ENCODE results near the gene NF1.
"Not testable (repeated sequence)": the region's sequence is repeated elsewhere in the genome, so short reads cannot be mapped to it uniquely, and the experiment has no call there.

NF1 gene

DNA sequence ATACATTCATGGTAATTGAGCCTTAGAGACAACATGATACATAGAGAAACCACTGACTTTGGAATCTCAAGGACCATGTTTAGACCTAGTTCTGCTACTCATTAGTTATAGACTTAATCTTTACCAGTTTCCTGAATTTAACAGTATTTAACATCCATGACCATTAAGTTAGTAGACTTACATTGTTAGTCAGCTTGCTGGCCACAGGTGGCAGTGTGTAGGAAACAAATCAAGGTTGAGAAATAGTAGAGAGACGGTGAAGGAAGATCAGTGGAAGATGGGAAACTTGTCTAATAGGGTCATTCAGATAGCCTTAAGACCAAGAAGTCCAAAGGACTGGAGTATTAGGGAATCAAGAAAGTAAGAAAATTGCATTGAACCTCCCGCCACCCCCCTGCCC is 171.3 kb downstream of the NF1 start:
- DNase-seq, result no peak

DNA sequence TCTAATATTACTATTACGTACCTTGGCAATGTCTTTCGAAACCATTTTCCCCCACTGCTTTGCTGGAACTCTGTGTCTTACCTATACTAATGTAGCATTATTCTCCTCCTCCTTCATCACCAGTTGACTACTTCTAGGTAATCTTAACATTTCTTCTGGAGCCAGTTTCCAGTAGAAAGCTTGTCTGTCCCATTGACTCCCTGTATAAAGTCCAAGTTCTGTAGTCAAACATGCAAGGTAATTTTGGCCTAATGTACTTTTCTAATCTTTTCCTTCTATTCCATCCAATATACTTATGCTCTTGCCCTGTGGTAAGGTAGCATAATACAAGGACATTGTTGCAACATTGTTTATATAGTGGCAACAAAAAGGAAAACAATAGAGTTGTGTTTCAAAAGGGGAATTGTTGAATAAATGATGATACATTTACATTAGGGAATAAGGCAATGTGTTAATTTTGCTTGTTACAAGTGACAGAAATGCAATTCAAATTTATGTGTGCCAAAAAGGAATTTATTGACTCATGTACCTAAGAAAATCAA is 174.3 kb downstream of the NF1 start:
- no peak for DNase-seq

DNA sequence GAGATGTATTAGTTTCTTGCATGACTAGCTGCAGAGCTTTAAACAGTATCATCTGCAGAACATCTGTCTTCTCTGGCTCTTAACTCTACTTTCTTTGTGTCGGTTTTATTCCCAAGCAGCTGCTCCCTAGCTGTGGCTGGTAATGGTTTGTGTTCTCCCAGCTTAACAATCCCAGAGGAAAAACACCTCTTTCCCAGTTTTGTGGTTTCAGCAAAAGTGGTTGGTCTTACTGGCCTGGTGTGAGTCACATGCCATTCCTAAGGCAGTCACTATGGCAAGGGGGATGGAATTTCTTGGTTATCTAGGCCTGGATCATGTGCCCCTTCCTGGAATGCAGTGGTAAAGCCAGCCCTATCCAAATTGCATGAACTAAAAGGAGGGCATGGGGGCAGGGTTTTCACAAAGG is 174.8 kb downstream of the NF1 start:
- DNase-seq, result no peak

DNA sequence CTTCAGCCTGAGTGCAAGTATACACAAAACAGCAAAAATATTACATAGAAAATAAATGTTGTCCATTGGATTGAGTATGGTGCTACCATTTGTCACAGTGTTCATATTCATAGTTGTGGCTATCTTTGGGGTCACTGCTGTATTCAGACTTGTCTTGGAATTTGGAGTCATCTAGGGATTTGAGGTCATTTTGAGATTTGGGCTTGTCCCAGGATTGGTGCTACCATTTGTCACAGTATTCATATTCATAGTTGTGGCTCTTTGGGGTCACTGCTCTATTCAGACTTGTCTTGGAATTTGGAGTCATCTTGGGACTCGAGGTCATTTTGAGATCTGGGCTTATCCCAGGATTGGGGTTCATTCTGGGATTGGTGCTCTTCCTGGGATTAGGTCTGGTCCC is 177.5 kb downstream of the NF1 start:
- no peak for DNase-seq

DNA sequence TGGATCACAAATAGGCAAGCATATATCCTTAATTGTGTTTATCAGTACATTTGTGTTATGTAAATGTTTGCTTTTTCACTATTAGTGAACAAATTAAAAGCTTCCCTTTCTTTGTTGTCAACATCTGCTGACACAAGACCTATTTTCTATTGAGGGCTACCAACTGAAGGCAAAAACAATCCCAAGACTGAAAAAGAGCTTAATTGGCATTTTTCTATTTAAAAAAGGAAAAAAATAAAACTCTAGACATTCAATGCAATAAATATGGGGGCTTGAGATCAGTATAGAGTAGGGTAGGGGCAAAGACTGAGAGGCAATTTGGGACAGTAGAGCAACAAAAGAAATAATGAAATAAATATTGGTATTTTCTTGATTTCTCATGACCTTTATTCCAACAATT is 178.0 kb downstream of the NF1 start:
- no peak for DNase-seq

DNA sequence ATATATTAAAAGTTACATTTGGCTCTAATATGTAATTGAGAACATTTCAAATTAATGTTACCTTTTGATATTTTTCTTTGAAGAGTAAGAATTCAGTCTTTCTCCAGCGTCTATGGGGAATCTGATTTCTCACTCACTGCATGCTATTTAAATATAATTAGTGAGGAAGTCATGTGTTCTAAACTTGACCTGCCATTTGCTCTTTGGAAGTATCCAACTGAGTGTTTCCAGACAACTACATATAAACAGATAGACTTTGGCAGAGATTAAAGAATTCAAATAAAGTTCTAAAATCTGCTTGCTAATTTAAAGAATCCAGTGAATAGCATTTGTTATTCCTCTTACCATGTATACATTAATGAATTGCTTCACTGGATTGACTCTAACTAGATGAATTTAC is 178.7 kb downstream of the NF1 start:
- no peak for DNase-seq

DNA sequence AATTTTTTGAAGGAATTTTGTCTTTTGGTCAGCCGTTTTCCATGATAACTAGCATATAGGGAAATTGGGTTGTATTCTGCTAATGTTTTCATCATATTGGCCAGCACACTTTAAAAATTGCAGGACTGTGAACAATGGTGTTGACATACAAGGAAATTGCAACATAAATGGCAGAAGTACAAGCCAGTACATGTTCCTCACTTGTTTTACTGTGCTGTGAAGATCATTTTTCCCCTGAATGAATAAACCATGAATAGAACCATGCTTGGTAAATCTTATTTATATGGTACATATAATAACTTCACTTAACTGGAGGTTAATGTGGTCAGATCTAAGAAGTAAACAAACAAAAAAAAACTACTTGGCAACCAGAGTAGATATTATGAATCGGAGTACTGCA is 179.5 kb downstream of the NF1 start:
- no peak for DNase-seq

DNA sequence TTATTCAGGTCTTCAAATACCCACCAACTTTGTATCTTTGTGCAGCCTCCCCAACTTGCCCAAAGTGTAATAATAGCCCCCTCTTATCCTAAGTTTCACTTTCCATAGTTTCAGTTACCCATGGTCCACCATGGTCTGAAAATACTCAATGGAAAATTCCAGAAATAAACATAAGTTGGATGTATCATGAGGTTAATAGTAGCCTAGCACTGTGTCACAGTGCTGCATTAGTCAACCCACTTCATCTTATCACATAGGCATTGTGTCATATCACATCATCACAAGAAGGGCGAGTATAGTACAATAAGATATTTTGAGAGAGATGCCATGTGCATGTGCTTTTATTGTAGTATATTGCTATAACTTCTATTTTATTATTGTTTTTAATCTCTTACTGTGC is 180.3 kb downstream of the NF1 start:
- DNase-seq, result no peak

DNA sequence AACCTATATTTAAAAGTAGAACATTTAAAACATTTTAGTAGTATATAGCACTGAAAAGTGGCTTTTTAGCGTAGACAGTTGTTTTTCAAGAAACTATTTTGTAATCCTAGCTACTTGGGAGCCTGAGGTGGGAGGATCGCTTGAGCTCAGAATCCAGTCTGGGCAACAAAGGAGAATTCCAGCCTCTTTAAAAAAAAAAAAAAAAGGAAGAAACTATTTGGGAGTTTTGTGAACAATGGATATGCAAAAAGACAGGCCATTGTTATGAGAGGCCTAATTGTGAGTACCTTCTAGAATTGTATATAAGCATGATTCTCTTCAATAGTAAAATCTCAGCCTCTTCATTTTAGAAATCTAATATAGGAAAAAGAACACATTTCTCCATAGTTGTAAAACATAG is 184.6 kb downstream of the NF1 start:
- DNase-seq, result no peak

DNA sequence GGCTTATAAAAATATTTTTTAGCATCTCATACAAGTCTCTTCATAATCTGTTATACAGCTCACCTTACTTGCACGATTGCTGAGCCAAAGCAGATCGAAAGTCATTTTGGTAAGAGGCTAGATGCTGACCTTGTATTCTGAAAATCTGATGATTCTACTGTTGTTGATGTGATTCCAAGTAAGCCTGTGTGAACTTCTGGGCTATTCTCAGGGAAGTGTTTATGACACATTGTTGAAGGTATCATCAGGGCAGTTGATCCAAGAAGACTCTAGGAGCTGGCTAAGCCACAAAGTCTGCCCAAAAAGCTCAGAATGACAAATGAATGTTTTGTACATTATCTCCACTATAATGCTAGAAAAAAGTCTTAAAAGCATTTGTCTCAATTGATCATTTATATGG is 186.3 kb downstream of the NF1 start:
- DNase-seq, result no peak

DNA sequence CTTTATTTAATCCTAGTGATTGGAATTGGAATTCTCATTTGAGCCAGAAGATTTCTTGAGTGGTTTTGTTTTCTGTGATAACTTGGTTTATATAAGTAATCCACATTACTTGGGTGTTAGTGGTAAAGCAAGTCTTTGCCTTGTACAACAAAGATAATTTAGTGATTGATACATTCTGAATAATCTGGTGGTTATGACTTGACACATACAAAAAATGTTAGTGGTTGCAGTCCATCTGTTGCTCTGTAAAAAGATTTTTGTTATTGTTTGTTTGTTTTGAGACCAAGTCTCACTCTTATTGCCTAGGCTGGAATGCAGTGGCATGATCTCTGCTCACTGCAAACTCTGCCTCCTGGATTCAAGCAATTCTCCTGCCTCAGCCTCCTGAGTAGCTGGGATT is 189.1 kb downstream of the NF1 start:
- no peak for DNase-seq

DNA sequence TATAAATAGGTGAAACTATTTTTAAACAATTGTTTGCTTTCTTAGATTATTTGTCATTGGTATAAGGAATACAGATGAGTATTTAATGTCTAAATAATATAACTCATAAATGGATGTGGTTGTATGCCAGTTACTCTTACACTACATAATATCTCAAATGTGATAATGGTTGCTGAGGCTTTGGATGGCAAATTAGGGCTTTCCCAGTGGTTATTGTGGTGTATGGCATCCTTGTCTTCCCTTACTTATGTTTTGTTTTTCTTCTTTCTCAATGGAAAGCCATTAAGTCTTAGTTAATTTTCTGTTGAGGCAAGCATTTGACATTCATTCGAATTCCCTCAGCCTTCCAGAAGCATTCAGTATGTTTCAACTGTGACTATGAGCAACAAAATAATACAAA is 191.8 kb downstream of the NF1 start:
- DNase-seq, result no peak

DNA sequence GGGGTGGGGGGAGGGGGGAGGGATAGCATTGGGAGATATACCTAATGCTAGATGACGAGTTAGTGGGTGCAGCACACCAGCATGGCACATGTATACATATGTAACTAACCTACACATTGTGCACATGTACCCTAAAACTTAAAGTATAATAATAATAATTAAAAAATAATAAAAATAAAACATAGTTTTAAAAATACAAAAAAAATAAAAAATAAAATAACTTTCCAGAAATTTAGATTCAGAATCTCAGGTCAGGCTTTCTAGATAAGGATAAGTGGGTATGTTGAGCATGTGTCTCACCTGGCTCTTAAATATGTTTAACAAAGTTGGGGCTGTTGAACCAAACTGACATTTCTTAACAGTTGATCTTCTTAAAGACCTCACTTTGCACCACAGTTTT is 193.2 kb downstream of the NF1 start:
- not testable (repeated sequence) for DNase-seq

DNA sequence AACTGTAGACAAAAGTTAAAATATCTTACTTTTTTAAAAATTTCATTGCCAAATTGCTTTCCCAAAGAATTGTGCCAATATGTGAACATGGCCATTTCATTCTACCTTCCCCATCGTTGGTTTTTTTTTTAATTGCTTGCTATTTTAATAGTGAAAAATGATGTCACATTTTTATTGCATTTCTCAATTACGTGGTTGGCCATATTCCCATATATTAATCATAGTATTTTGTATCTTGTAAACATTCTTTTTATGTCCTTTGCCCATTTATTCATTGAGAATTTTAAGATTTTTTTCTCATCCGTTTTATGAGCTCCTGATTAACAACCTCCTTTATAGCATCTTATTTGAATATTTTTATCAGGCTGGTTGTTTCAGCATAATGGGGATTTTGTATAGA is 195.0 kb downstream of the NF1 start:
- no peak for DNase-seq

DNA sequence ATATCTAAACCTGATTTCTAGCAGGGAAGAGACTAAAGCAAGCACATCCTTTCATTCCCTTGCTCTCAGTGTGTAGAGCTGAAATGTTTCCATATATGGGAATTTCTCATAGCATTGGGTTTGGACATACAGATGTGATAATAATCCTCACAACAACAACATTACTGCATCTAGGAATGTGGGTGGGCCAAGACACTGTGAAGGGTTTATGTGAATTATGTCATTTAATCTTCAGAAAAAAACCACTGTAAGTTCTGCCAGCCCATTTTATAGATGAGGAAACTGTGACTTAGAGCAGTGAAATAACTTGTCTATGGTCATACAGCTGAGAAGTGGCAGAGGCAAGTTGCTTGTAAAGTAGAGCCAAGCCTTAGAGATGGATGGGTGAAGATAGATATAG is 197.0 kb downstream of the NF1 start:
- no peak for DNase-seq

DNA sequence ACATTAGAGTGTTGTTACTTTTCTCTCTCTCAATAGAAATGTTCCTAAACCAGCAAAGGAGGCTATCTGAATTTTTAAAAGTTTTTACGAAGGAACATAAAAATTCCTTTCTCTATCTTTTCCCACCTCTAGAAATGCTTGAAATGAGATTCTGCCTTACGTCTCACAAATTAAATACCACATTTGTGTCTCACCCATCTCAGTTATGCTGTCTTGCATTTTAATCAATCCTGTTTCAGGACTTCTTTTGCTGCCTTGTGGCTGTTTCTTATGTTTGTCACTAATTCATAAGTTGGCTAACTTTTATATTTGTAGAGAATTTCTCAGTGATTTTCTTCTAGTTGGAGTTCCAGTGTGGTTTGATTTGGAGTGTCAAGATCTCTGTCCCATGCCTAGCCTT is 198.8 kb downstream of the NF1 start:
- DNase-seq, result no peak

DNA sequence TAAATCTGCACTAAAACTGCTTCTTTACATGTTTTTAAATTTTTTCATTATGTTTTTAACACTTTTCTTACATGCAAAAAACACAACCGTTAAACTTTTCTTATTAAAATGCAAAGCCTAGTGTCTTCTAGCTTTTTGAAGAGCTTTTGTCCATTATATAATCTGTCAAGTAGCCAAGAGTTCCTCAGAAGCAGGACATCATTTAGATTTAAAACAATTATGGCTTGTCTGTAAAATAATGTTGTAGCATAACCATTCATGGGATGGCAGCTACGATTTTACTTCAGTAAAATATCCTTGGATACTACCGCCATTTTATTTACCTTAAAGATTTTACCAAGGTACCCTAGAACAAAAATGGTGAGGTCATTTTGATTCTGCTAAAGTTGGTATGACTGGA is 199.5 kb downstream of the NF1 start:
- no peak for DNase-seq

DNA sequence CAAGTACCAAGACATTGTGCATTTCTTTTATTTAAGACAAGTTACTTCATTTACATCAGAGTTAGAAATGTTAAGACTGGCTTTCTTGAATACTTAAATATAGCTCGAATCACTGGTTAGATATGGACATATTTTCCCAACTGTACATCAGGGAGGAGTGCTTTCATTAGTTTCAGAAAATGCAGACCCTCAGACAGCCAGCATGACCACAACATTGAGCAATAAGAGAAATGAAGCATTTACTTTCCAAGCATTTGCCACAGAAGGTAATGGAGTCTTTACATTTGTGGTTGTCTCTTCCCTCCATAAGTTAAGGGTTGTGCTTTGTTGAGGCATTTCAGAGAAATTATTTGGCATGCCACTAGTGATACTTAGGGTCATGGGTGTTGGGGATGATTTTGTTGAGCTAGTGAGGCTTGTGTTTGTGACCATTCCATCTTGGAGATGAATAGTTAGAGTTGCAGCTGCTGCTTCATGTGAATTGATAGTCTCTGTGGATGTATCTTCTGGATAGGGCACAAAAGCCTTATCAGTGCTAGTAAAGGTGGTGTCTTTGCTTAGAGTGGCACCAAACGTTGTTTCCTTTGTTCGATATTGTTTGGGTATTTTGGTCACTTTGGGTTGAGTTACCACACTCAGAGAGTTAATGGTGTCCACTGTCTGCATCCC is 200.2 kb downstream of the NF1 start:
- no peak for DNase-seq

DNA sequence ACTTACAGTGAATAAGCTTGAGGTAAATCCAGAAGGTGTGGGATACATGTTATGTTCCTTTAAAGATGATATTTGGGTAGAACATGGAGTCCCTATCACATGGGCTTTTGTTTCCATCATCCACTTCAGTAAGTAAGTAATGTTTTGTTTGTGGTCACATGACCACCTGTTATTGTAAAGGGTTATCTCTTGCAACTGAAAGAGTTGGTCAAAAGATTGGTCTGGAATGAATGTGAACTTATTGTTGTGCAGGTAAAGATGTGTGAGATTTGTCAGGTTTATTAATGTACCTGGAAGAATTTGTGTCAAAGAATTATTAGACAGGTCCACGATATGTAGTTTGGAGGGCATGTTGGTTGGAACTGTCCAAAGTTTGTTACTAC is 200.7 kb downstream of the NF1 start:
- DNase-seq, result no peak

DNA sequence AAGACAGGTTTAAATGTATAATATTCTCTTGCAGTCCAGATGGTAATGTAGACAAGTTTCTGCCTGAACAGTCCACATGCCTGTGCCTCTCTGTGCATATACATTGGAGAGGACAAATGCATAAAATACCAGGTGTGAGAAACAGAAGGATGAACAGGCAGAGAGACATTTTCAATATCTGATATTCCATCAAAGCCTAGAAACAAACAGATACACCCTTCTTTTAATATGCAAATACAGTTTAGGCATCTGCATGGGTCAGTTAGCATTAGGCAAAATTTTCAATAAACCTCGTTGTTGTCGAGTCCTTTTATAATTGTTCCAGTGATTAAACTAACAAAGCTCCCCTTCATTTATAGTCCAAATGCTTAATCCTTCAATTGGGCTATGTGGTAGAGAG is 201.4 kb downstream of the NF1 start:
- DNase-seq, result no peak

DNA sequence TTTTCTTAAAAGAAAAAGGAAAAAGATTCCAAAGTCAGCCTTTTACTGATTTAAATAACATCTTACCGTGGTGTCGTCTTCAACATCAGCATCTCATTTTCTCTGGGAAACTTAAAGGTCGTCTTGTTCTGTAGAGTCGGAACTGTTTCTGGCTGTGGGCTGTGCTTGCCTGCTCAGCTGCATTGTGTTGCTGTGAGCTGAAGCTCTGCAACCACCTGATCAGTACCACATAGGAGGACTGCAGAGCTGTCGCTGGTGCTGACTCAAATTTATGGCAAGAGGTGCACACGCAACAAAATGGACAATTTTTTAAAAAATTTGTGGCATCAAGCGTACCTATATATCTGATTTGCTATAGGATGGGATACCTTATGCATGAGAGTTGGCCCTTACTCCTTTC is 202.3 kb downstream of the NF1 start, which contains the start of gene OMG:
Gene OMG (minus strand): TSS at position 150 of the 400 bp plus-strand sequence. CDS start 908 bp downstream, outside the sequence.
- DNase-seq, result no peak

DNA sequence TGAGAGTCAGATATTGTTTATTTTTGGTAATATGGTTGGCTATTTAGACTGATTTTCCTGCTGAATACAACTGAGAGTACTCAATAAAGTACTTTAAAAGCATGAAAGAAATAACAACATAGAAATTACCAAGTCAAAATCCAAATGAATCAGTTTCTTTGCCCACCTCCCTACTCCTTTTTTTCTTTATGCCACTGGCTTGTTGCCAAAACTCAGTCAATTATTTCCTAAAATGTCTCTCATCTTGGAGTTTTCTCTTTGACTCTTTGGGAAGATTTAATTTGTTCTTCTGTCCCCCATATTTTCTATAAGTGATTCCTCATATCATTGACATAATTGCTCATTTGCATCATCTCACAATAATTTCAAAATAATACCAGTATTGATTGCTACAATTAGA is 204.8 kb downstream of the NF1 start:
- DNase-seq, result no peak

DNA sequence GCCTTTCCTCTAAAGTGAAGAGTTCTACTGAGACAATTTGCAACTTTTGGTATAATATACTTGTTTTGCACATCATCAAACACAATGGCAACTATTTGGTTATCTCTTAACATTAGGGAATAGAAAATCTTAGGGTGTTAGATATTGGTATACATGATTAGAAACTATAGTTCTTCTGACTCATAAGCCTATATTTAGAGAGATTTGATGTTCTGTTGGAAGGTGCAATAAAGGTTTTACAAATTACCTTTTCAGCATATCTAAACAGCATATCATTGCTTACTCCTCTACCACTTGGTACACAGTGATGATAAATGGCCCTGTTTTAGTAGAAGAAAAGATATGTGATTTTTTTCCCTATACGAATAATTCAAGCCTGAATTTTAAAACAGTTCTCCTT is 212.9 kb downstream of the NF1 start:
- no peak for DNase-seq

DNA sequence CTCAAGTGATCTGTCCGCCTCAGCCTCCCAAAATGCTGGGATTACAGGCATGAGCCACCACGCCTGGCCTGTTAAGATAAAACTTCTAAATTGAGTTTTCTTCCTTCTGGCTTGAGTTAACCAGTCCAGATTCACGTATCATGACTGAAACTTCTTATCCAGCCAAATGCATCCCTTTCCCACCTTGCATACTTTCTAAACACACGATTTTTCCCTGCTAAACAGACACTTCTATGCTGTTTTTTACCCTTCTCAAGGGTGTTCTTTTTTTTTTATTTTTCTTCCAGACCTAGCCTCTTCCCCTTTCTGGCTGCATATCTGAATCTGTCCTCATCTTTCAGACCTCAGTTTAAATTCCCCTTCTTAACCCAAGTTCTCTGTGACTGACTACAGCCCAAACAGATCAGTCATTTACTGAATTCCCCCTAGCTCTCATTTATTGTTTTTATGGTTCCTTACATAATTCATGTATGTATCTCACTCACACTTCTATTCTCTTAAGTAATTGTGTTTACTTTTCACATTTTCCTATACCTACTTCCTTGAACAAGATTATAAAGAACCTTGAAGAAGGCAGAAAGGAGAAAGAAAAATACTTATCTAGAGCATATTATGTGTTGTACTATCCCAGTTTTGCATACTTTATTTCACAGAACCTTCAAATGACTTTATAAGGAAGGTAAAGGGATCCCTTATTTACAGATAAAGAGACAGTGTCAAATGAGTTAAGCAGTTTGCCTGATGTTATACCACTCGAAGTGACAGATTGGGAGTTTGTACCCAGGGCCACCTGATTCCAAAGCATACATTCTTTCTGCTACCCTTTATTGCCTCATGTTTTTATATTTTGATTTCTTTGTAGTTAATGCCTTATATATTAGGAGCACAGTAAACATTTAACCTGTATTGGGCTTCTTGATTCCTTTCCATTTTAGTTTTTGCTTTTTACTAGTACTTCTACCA is 213.9 kb downstream of the NF1 start:
- DNase-seq, result peak; percentile 42
